GM18517 (cell line): ENCODE data around the gene HACL1.
"Not testable (repeated sequence)": the region's sequence is repeated elsewhere in the genome, so short reads cannot be mapped to it uniquely, and the experiment has no call there.

Experiments
- ATAC-seq: cut with Tn5 transposase; IDR thresholded peaks from one replicate; pipeline ENCODE4 v1.9.1; 2021; ENCODE audit warnings: mild to moderate bottlenecking, moderate library complexity; ENCODE audit not compliant: unreplicated experiment

HACL1 gene

GRCh38 chr3:15630646-15631350 is 29.4 kb upstream of the HACL1 start:
- peak; percentile 44 for ATAC-seq

GRCh38 chr3:15629860-15630597 is 28.7 kb upstream of the HACL1 start:
- ATAC-seq: peak; percentile 98

- no peak for ATAC-seq
Measured at GRCh38 chr3:15628967-15629366, 27.6 kb upstream of the HACL1 start.

GRCh38 chr3:15623535-15624440 is 22.4 kb upstream of the HACL1 start:
- ATAC-seq: no peak

- not testable (repeated sequence) for ATAC-seq
Measured at GRCh38 chr3:15619659-15620464, 18.5 kb upstream of the HACL1 start.

- ATAC-seq: no peak
Measured at GRCh38 chr3:15616053-15616452, 14.7 kb upstream of the HACL1 start.

GRCh38 chr3:15614958-15615357 is 13.6 kb upstream of the HACL1 start:
- no peak for ATAC-seq

GRCh38 chr3:15612001-15612400 is 10.6 kb upstream of the HACL1 start:
- no peak for ATAC-seq

- ATAC-seq: no peak
Measured at GRCh38 chr3:15611018-15611417, 9.6 kb upstream of the HACL1 start.

GRCh38 chr3:15610082-15610759 is 8.9 kb upstream of the HACL1 start:
- no peak for ATAC-seq

- ATAC-seq: no peak
Measured at GRCh38 chr3:15606434-15606891, 5.1 kb upstream of the HACL1 start.

- not testable (repeated sequence) for ATAC-seq
Measured at GRCh38 chr3:15604584-15604983, 3.2 kb upstream of the HACL1 start.

GRCh38 chr3:15602816-15603215 is 1.4 kb upstream of the HACL1 start:
- ATAC-seq: not testable (repeated sequence)

GRCh38 chr3:15602146-15602536 is 772 bp upstream of the HACL1 start:
- peak; percentile 19 for ATAC-seq

GRCh38 chr3:15601046-15601398 is 347 bp downstream of the HACL1 start:
- ATAC-seq: peak; percentile 12

GRCh38 chr3:15595955-15596354 is 5.4 kb downstream of the HACL1 start:
- no peak for ATAC-seq

- ATAC-seq: no peak
Measured at GRCh38 chr3:15592968-15593367, 8.4 kb downstream of the HACL1 start.

GRCh38 chr3:15591928-15592327 is 9.4 kb downstream of the HACL1 start:
- ATAC-seq: no peak

GRCh38 chr3:15591242-15591641 is 10.1 kb downstream of the HACL1 start:
- ATAC-seq: no peak
